IPS-20b (cell line): Measurements from ENCODE around the gene WBP2.

Experiments used
- H3K27ac ChIP-seq: one replicate; pipeline ENCODE4 v1.5.1; 2013; ENCODE audit warnings: low read length
- H3K27me3 ChIP-seq: 2 replicates; pipeline ENCODE4 v1.6.1; 2013; ENCODE audit warnings: mild to moderate bottlenecking, low read length, inconsistent platforms; ENCODE audit not compliant: insufficient read depth
- H3K36me3 ChIP-seq: 2 replicates; pipeline ENCODE4 v1.6.1; 2013; ENCODE audit warnings: low read depth, mild to moderate bottlenecking, inconsistent platforms, low read length, moderate library complexity; ENCODE audit not compliant: insufficient read depth
- H3K4me1 ChIP-seq: 2 replicates; pipeline ENCODE4 v1.6.1; 2013; ENCODE audit warnings: mild to moderate bottlenecking, control low read depth, inconsistent platforms, low read length, moderate library complexity; ENCODE audit not compliant: insufficient read depth
- H3K4me3 ChIP-seq: 2 replicates; pipeline ENCODE4 v1.5.1; 2013; ENCODE audit warnings: mild to moderate bottlenecking, low read length, inconsistent platforms
- H3K9ac ChIP-seq: 2 replicates; pipeline ENCODE4 v1.6.1; 2013; ENCODE audit warnings: low read depth, mild to moderate bottlenecking, inconsistent platforms, low read length, moderate library complexity
- H3K9me3 ChIP-seq: 2 replicates; pipeline ENCODE4 v1.6.1; 2013; ENCODE audit warnings: mild to moderate bottlenecking, low read depth, low read length, inconsistent platforms; ENCODE audit not compliant: insufficient read depth

Gene WBP2

DNA sequence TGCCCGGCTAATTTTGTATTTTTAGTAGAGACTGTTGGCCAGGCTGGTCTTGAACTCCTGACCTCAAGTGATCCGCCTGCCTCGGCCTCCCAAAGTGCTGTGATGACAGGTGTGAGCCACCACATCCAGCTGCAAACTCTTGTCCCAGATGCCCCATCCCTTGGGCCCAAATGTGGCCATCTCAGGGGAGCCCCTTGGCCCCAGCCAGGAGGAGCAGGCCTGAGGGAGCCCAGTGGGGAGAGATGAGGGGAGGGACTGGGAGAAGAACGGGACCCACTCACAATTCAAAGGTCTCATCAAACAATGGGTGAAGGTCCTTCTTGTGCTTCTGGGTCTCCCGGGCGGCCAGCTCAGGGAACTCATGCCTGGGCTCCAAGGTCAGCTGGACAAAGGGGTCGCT is 25.4 kb downstream of the WBP2 start:
- peaks cover 1% of the 10 kb centered on the region; the same call in 1 of the 2 replicates for H3K36me3 ChIP-seq
- no peaks in the 10 kb centered on the region for H3K9me3 ChIP-seq
- H3K27me3 ChIP-seq: no peaks in the 10 kb centered on the region
- no peak overlapping the region for H3K4me3 ChIP-seq
- H3K4me1 ChIP-seq: peaks cover 28% of the 10 kb centered on the region; the same call in 1 of the 2 replicates
- H3K27ac ChIP-seq: no peak overlapping the region
- H3K9ac ChIP-seq: no peak overlapping the region

DNA sequence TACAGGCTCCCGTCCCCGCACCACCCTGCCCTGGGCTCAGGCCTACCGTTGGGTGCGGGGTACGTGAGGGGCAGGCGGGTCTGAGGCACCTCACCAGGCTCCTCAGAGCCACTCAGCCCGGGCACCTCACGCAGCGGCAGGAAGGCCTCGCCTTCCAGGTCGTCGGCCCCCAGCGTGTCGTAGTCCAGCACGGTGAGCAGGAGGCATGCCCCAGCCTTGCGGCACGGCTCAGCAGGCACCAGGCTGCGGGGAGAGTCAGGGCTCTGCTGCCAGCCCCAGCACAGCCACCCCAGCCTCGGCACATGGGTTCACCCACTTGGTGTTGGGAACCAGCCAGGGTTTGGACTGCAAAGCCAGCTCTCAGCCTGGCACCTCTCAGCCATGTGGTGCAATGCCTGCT is 26.4 kb downstream of the WBP2 start:
- Histone ChIP-seq H3K4me3 (no peak overlapping the region), H3K9me3 (no peaks in the 10 kb centered on the region), H3K27me3 (no peaks in the 10 kb centered on the region), H3K27ac (no peak overlapping the region), H3K4me1 (peaks cover 28% of the 10 kb centered on the region; the same call in 1 of the 2 replicates), H3K9ac (no peak overlapping the region), H3K36me3 (peaks cover 10% of the 10 kb centered on the region; the same call in 1 of the 2 replicates)

DNA sequence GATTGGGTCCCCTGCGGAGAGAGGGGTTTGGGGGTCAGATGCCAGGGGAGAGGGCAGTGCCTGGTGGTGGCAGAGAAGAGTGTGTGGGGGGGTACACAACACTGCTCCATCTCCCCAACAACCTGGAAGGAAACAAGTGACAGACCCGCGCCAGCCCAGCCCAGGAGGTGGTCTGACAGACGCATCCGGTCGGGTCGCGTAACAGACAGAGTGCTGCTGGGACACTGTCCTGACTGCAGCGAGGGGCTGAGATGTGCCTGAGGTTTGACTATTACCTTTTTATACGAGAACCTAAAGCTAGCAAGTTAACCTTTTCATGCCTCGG is 27.1 kb downstream of the WBP2 start:
- Histone ChIP-seq H3K9ac (peak overlapping the region; percentile 58; the same call in 1 of the 2 replicates), H3K27me3 (no peaks in the 10 kb centered on the region), H3K36me3 (peaks cover 16% of the 10 kb centered on the region), H3K9me3 (no peaks in the 10 kb centered on the region), H3K4me1 (peaks cover 23% of the 10 kb centered on the region; the same call in 1 of the 2 replicates), H3K27ac (peak overlapping the region; percentile 5), H3K4me3 (peak overlapping the region; percentile 56; the same call in 1 of the 2 replicates)

DNA sequence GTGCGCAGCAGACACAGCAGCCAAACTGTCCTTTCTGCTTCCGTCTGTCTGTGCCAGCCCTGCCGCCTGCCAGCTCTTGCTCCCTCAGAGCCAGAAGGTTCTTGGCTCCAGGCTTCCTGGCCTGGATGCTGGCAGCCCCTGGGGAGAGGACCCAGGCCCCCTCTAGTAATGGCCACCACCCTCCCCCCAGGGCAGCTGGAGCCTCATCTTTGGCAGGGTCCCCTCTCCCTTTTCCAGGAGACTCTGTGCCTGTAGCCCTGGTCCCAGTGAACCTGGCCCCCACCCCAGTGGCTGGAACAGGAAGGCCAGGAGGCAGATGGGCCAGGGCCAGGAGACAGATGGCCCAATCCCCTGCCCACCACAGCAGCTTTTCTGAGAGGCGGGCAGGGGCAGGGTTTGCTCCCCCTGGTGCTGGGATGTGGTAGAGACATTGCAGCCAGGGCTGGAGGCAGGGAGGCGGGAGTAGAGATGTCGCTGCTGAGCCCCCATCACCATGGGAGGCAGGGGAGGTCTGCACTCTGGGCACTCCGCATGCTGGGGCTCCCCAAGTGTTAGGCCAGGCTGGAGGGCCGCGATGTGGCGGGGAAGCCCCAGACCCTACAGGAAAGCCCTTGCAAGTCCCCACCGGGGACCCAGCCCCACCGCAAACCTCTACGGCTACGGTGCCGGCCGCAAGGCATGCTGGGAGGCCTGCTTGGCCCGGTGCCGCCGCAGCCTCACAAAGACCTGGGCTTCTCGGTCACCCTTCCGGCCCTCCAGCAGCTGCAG is 27.6 kb downstream of the WBP2 start:
- peaks cover 20% of the 10 kb centered on the region for H3K36me3 ChIP-seq
- no peaks in the 10 kb centered on the region for H3K9me3 ChIP-seq
- peak overlapping the region; percentile 5 for H3K27ac ChIP-seq
- peak overlapping the region; percentile 58; the same call in 1 of the 2 replicates for H3K9ac ChIP-seq
- peaks cover 19% of the 10 kb centered on the region; the same call in 1 of the 2 replicates for H3K4me1 ChIP-seq
- H3K4me3 ChIP-seq: peak overlapping the region; percentile 56
- H3K27me3 ChIP-seq: no peaks in the 10 kb centered on the region

DNA sequence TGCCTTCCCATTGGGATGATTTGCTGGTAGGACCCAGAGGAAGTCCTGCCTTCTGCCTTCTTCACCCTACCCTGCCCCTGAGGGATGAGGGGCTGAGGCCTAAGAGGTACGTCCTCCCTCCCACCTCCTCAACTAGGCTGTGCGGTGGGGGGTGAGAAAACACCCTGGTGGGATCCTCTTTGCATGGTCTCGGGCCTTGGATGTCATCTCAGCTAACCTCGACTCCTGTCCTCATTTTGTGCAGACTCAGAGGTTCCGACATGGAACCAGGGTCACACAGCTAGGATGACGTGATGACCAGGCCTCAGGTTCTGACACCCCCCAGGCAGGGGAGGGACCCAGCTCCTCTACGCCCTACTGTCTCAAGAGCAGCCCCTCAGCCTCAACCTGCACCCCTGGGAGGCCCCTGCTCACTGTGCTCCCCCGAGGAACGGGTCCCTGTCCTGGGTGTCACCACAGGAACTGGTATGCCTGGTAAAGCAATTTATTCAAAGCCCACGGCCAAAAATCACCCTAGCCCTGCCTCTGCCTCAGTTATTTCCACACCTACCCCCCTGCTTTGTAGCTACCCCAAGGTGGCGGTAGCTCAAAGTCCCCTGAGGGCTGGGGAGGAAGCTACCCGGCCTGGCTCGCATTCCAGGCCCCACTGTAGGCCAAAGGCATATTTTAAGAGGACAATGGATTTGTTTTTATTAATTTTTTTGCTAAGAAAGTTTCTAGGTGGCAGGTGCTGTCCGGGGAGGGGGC is 28.4 kb downstream of the WBP2 start:
- Histone ChIP-seq H3K27ac (no peak overlapping the region), H3K4me3 (no peak overlapping the region)

DNA sequence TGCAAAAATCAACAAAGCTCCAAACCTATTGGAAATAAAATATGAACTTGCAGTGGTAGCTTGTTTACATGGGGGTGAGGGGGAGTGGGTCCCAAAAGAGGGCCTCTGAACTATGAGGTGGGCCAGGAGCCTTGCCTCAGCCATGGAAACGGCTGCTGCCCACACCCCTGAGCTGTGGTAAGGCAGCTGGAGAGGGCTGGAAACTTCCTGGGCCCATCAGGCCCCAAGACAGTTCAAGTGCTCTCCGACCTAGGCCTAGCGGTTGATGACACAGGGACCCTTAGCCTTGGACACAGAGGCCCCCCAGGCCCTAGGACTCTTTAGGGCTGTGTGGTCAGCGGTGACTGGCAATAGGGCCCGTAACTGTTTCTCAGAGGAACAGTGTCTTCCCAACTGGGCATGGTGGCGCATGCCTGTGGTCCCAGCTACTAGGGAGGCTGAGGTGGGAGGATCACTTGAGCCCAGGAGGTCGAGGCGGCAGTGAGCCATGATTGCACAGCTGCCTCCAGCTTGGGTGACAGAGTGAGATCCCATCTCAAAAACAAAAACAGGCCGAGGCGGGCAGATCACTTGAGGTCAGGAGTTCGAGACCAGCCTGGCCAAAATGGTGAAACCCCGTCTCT is 29.3 kb downstream of the WBP2 start:
- no peaks in the 10 kb centered on the region for H3K9me3 ChIP-seq
- peaks cover 35% of the 10 kb centered on the region for H3K36me3 ChIP-seq
- H3K4me3 ChIP-seq: no peak overlapping the region
- H3K27me3 ChIP-seq: no peaks in the 10 kb centered on the region
- no peak overlapping the region for H3K27ac ChIP-seq
- H3K9ac ChIP-seq: no peak overlapping the region
- peaks cover 11% of the 10 kb centered on the region; the same call in 1 of the 2 replicates for H3K4me1 ChIP-seq

More for the DNA sequence above, 28.4 kb downstream of the WBP2 start:
- Histone ChIP-seq H3K9me3 (no peaks in the 10 kb centered on the region), H3K4me1 (peaks cover 14% of the 10 kb centered on the region; the same call in 1 of the 2 replicates), H3K27me3 (no peaks in the 10 kb centered on the region), H3K36me3 (peaks cover 27% of the 10 kb centered on the region), H3K9ac (no peak overlapping the region; the same call in 1 of the 2 replicates)

DNA sequence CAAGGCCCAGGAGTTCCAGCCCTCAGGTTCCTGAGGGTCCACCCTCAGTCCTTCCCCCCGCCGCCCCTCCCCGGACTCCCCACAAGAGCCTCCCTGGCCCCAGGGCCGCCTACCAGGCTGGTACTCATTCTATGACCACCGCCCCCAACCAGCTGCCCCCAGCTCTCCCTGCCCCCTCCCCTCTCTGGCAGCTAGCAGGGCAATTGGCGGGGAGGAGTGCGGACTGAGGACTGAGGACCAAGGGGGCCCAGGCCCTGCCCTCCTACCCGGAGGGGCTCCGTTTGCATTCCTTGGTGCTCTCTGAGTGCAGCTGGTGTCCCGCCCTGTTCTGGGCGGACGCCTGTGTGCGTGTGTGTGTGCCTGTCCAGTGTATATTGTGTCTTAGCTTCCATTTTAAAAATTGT is 30.0 kb downstream of the WBP2 start:
- Histone ChIP-seq H3K27me3 (no peaks in the 10 kb centered on the region), H3K9ac (no peak overlapping the region), H3K9me3 (no peaks in the 10 kb centered on the region), H3K36me3 (peaks cover 43% of the 10 kb centered on the region), H3K4me1 (peaks cover 4% of the 10 kb centered on the region; the same call in 1 of the 2 replicates), H3K4me3 (no peak overlapping the region), H3K27ac (no peak overlapping the region)

DNA sequence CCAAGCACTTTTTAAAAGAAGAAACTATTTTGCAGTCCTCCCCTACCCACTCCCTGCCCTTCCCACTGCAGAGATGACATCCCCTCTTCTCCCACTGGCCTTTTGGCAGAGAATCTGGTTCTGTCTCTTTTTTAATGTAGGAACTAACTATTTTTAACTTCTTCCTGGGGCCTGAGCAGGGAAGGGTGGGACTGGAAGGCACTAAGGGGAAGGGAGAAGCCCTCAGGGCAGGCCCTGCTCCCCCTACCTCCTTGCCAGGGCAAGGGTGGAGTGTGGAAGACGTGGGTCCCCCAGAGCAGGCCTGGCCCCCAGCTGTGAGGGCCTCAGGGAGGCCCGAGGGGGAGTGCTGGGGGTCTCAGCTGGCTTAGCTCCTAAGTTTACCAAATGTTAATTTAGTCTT is 30.5 kb downstream of the WBP2 start:
- peaks cover 4% of the 10 kb centered on the region; the same call in 1 of the 2 replicates for H3K4me1 ChIP-seq
- no peak overlapping the region for H3K9ac ChIP-seq
- no peak overlapping the region for H3K4me3 ChIP-seq
- H3K27ac ChIP-seq: no peak overlapping the region
- no peaks in the 10 kb centered on the region for H3K27me3 ChIP-seq
- H3K9me3 ChIP-seq: no peaks in the 10 kb centered on the region
- peaks cover 47% of the 10 kb centered on the region for H3K36me3 ChIP-seq

DNA sequence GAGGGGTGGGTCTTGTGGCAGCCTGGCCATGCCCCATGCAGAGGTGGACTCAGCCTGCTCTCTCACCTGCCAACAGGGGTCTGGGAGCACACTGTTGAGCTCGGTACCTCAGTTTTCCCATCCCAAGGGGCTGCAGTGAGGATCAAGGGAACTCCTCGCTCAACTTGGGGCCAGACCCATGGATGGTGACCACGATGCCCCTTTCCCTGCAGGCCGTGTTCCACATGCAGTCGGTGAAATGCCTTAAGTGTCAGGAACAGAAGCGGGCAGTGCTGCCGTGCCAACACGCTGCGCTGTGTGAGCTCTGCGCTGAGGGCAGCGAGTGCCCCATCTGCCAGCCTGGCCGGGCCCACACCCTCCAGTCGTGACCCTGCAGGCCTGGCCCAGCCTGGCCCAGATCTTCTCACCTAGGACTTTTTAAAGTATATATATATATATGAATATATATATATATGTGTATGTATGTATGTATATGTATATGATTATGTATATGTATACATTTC is 31.0 kb downstream of the WBP2 start:
- H3K27me3 ChIP-seq: no peaks in the 10 kb centered on the region
- H3K9me3 ChIP-seq: no peaks in the 10 kb centered on the region
- peaks cover 4% of the 10 kb centered on the region; the same call in 1 of the 2 replicates for H3K4me1 ChIP-seq
- no peak overlapping the region for H3K4me3 ChIP-seq
- H3K27ac ChIP-seq: no peak overlapping the region
- peaks cover 53% of the 10 kb centered on the region for H3K36me3 ChIP-seq
- no peak overlapping the region for H3K9ac ChIP-seq

DNA sequence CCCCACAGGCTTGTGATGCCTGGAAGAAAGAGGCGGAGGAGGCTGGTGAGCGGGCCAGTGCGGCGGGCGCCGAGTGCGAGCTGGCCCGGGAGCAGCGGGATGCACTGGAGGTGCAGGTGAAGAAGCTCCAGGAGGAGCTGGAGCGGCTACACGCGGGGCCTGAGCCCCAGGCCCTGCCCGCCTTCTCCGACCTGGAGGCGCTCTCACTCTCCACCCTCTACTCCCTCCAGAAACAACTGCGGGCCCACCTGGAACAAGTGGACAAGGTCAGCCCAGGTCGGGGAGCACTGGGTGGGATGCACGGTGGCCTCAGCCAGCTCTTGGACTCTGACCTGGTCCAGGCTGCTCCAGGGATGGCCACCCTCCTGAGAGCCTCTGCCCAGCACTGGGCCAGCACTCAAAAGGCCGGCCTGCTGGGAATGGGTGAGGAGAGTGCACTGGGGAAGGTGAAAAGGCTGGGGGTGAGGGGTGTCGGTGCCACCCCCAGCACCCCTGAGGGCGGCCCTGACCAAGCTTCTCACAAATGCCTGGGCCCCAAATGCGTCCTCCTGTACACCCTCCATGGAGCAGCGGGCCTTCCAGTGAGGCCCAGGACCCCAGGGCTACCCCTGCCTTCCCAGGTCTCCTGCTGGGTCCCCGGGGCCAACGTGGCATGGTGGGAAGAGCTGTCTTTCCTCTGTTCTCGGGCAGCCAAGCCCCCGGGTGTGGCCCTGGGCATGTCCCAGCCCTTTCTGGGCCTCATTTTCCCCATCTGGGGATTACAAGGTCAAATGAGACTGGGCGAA is 31.7 kb downstream of the WBP2 start:
- Histone ChIP-seq H3K9ac (no peak overlapping the region), H3K4me1 (peaks cover 4% of the 10 kb centered on the region; the same call in 1 of the 2 replicates), H3K27me3 (no peaks in the 10 kb centered on the region), H3K9me3 (no peaks in the 10 kb centered on the region), H3K27ac (no peak overlapping the region), H3K4me3 (no peak overlapping the region), H3K36me3 (peaks cover 60% of the 10 kb centered on the region)

DNA sequence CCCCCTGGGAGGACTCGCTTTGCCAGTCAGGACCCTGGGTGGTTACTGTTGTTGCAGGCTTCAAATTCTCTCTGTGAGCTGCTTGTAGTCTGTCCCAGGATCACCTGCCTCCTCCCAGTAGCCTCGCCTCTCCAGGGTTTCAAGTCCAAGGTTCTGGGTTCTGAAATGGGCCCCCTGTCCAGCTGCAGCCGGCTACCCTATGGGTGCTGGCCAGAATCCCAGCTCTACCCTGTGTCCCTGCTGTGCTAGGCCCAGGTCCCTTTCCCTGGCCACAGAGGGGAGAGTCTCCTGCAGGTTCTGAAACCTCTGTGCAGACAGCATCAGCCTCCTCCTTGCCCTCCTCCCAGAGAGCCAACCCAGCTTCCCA is 32.4 kb downstream of the WBP2 start:
- Histone ChIP-seq H3K9me3 (no peaks in the 10 kb centered on the region), H3K27me3 (no peaks in the 10 kb centered on the region), H3K36me3 (peaks cover 66% of the 10 kb centered on the region), H3K4me1 (no peaks in the 10 kb centered on the region), H3K9ac (no peak overlapping the region), H3K4me3 (no peak overlapping the region), H3K27ac (no peak overlapping the region)
